GM21786 (cell line): ENCODE results near the gene L1CAM.
A peak's percentile ranks its signal among the peaks of the same experiment; 100 is the strongest.

Source experiments
- ATAC-seq: cut with Tn5 transposase; IDR thresholded peaks from one replicate; pipeline ENCODE4 v1.9.1; 2021; ENCODE audit not compliant: unreplicated experiment

Gene L1CAM

GRCh38 chrX:153885968-153886903 lies at the start of gene L1CAM:
Gene L1CAM, minus strand, starts transcription at chrX:153886173. Its CDS starts 10,337 bp downstream, at chrX:153875836.
- no peak for ATAC-seq

GRCh38 chrX:153935326-153935851 lies 49.4 kb upstream of the L1CAM start:
- ATAC-seq, result no peak

- peak; percentile 89 for ATAC-seq
Measured at GRCh38 chrX:153934762-153935325, 48.9 kb upstream of the L1CAM start, which contains the start of gene NAA10. Gene NAA10, minus strand, starts transcription at chrX:153935037. Its CDS starts 133 bp downstream, at chrX:153934904.

DNA sequence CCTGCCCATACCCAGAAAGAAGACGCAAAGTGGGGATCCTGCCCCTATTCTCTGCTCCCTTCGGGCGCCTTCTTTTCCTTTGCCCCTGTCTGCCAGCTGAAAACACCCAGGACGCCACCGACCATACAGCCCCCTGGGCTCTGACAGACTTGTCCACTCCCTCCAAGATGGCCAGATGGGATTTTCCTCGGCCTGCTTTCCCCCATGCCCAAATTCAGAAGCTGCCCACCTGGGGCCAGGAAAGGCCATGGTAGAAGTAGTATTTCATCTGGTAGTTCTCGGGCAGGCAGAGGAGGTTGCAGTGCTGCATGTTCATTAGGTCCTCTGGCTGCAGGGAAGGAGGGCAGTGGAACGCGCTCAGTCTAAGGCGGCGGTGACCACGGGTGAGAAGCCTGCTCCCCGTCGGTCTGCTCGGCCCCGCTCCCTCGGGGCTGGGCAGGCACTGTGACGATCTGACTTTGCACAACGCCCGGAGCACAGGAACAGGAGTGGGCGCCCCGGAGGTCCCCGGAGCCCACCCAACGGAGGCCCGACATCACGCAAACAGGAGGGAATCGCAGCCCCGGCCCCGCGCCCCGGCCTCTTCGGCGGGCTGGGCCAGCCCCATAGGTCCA lies 48.3 kb upstream of the L1CAM start:
- peak; percentile 1 for ATAC-seq

DNA sequence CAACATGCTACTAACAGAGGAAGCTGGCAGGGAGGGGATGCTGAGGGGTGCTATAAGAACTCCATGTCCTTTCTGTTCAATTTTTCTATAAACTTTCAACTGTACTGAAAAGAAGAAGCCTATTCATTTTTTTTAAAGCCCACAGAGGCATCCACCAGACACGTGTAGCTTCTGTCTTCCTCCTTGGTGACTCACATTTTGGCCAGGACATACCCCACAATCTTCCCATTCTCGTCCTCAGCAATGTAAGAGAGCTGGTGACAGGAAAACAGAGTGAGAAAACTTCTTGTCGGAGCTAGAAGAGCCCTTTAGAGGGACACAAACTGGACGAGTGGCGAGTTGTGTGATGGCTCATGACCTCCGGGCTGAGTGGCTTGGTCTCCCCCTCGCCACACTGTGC lies 47.8 kb upstream of the L1CAM start:
- ATAC-seq, result no peak

- no peak for ATAC-seq
Measured at GRCh38 chrX:153932220-153932915, 46.4 kb upstream of the L1CAM start.

GRCh38 chrX:153931748-153932147 lies 45.8 kb upstream of the L1CAM start:
- ATAC-seq, result no peak

DNA sequence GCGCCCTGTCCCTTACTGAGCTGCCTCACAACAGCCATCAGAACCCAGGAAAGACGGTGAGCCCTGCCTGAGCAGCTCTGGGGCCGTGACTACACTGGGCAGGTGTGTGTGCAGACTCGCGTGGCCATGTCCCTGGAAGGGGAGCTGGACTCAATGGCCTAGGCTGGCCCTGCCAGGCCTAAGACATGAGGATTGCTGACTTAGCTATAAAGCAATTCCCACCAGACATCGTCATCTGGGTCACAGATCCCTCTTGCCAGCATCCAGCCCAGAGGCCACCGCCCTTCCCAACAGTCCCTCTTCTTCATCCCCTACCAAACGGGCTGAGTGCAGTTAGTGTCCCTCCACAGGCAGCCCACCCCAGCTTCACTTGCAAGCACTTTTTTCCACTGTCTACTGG lies 45.2 kb upstream of the L1CAM start:
- no peak for ATAC-seq

GRCh38 chrX:153930011-153930910 lies 44.3 kb upstream of the L1CAM start:
- no peak for ATAC-seq

DNA sequence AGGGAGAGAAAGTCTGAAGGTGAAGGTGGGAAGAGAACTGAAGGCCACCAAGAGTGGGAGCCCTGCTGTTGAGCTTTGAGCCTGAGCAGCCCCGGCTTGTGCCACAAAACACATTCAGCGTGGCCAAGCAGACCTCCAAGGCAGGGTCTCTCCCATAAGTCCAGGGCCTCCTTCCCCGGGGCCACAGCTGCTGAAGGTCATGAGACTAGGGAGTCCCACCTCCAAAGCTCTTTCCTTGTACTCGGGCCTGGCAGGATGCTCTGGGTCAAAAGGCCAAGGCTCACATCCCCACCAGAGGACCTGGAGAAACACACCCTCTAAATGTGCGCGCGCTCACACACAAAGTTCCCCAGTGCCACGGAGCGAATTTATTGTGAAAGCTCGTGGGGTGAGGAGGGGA lies 43.6 kb upstream of the L1CAM start:
- no peak for ATAC-seq

DNA sequence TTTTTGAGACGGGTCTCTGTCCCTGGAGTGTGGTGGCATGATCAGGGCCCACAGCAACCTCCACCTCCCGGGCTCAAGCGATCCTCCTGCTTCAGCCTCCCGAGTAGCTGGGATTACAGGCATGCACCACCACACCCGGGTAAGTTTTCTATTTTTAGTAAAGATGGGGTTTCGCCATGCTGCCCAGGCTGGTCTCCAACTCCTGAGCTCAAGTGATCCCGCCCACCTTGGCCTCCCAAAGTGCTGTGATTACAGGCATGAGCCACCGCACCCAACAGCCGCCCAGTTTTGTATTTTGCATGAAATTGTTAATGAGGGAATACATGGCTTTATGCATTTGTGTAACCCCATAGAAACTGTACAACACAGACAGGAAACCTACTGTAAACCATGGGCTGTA lies 42.9 kb upstream of the L1CAM start:
- ATAC-seq, result no peak

GRCh38 chrX:153927922-153928760 lies 42.2 kb upstream of the L1CAM start:
- peak; percentile 75 for ATAC-seq

- no peak for ATAC-seq
Measured at GRCh38 chrX:153927672-153927921, 41.6 kb upstream of the L1CAM start.

GRCh38 chrX:153926858-153927671 lies 41.1 kb upstream of the L1CAM start:
- ATAC-seq, result peak; percentile 43

GRCh38 chrX:153926552-153926857 lies 40.5 kb upstream of the L1CAM start:
- ATAC-seq, result no peak

DNA sequence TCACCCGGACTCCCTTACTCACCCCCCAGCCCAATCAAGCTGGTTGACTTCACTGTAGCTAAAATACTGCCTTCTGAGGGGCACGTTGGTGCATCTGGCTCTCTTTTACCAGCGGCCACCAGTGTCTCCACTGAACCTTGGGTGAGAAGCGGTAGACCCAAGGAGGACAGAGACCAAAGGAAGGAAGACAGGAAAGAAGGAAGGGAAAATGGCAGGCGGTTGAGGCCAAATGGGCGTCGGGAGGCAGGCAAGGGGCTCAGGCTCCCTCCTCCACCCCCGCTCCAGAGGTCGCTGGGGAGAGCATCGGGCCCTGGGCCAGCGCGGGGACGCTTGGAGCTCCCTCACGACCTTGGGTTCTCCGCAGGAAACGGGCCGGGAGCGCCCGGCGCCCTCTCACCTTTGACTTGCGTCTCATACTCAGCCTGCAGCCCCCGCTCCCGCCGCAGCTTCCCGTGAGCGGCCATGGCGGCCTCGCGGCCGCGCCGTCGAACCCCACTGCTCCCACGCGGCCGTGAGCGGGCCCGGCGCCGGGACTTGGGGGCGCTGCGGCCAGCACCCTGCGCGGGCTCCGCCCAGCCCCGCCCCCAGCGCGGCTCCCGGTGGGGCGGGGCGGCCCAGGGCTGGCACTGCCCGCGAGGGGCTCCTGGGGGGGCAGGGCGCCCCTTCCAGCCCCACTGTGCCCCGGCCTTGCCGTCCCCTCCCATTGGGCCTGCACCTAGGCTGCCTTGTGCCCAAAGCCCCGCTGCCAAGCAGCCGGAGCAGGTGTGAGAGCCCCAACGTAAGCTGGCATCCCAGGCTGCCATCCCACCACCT lies 40.0 kb upstream of the L1CAM start, which contains the start of gene ARHGAP4:
Gene ARHGAP4 (minus strand): TSS at position 526 of the 813 bp plus-strand sequence. CDS start 62 bp downstream, at position 464.
- no peak for ATAC-seq

GRCh38 chrX:153925387-153925738 lies 39.4 kb upstream of the L1CAM start:
- no peak for ATAC-seq
